COLO829 (cell line): Measurements from ENCODE around the gene ANKRD10.

Source experiments
- DNase-seq: peaks from one replicate; pipeline ENCODE4 v3.0.0; 2012; ENCODE audit warnings: low spot score

Gene ANKRD10

GRCh38 chr13:110885966-110886869, 28.7 kb downstream of the ANKRD10 start:
- DNase-seq = no peak

- DNase-seq = no peak
Measured at GRCh38 chr13:110885516-110885915, 29.4 kb downstream of the ANKRD10 start.

- DNase-seq = no peak
Measured at GRCh38 chr13:110884517-110884916, 30.4 kb downstream of the ANKRD10 start.

DNA sequence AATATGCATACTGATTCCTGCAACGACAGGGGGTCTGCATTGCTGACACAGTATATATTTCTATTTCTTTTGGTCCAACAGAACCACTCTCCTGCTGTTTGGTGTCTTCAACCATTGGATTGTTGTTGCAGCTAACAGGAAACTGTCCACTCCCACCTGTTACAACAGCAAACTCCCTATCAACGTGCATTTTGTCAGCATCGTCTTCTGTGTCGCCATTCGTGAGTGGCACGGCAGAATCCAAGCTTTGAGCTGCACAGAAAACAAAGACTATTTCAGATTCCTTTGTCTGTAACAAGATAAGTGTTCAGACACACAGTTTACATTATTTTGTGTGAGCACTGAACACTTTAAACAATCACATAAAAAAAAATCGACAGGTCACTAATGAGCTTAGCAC, 31.3 kb downstream of the ANKRD10 start:
- no peak for DNase-seq

DNA sequence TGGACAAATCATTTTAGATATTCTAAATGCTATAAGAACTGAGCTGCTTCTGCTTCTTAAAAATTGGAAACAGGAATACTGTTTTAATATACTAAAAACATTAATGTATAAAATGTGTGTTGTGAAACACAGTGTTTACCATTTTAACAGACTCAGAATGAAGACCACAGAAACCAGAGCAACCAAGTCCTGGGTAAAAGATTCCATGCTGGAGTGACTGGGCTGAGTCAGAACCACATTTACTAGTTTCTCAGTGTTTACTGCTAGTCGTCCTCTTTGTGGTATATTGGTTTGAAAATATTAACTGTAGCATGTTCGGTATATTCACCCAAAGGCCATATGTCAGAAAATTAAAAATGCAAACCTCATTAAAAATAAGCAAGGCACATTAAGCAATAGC, 31.9 kb downstream of the ANKRD10 start:
- DNase-seq = no peak

GRCh38 chr13:110881839-110882627, 32.8 kb downstream of the ANKRD10 start:
- no peak for DNase-seq

- DNase-seq = no peak
Measured at GRCh38 chr13:110880627-110881026, 34.2 kb downstream of the ANKRD10 start.

GRCh38 chr13:110879482-110879881, 35.4 kb downstream of the ANKRD10 start:
- no peak for DNase-seq

DNA sequence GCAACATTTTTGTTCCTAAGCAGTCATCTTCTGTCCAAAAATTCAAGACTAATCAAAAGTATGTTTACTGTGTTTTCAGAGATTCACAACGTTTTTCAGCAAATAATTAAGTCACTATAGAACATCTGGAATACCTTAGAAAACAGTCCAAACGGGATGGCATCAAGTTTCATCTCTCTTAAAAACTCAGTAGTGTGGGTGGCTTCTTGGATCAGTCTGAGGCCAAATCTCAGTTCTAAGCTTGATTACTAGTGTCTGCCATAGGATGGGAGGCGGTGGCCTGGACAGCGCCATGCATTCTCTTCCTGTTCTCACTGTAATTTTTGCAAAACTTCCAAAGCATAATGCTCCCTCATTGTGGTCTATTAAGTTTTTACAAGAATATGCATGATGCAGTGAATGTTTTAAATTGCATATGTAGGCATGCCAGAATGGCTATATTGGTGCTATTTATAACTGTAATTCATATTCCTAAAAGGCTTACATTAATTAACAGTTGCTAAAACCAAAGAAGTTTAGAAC, 37.1 kb downstream of the ANKRD10 start:
- DNase-seq = no peak

DNA sequence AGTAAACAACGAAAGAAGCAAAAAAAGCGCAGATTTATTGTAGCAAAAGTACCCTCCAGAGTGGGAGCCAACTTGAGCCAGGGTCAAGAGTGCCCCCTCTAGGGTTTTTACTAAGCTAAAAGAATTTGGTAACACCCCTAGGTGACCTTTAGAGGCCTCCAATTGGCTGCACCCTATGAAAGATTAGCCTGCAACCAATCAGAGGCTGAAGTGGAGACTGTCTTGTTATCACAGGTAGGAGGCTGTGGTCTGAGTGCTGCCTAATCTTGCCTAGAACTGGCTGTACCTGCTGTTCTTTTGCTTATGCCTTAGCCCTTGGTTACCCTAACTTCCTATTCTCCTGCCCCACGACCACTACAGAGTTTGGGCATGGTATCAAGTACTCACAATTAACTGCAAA, 38.3 kb downstream of the ANKRD10 start:
- DNase-seq = no peak

- no peak for DNase-seq
Measured at GRCh38 chr13:110875241-110875640, 39.6 kb downstream of the ANKRD10 start.

DNA sequence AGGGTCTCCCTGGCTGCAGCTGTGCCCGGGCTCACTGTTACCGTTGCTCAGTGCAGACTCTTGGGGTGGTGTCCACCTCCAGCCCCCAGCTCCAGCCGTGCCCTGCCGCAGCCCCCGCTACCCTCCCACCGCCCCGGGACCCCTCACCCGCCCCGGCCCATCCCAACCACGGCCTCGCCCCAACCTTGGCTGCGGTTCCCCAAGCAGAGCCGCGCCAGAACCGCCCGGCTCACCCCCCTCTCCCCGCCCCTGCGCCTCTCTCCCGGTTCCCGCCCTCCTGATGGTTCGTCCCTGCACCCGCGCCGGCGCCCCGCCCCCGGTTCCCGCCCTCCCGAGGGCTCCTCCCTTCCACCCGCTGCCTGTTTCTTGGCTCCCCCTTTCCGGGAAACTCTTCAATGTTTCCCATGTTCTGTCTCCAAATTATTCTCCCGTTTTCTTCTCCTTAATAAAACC, 40.3 kb downstream of the ANKRD10 start:
- peak; percentile 66 for DNase-seq

DNA sequence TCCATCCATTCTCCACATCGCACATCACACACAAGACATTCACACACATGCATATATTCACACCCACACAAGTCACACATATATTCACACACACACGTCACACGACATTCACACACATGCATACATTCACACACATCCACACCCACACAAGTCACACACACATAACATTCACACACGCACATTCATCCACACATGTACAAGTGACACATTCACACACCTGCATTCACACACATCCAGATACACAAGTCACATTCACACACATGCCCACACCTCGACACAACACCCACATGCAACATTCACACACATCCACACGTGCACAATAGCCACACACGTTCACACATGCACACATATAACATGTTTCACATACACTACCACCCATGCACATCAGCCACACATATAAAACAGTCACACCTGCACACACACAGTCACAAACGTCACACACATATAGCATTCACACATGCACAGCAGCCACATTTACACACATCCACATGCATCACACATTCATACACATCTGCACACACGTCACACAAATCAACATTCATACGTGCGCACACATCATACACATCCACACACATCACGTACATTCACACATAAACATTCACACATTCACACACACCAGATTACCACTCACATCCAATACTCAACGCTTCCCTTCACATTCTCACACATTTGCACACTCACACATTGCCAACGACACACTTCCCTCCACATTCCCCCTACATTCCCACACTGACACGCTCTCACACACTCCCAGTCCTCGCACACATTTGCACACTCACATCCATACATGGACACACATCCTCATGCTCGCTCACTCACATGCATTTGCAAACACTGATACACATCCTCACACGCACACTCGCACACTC, 41.0 kb downstream of the ANKRD10 start:
- DNase-seq = no peak

DNA sequence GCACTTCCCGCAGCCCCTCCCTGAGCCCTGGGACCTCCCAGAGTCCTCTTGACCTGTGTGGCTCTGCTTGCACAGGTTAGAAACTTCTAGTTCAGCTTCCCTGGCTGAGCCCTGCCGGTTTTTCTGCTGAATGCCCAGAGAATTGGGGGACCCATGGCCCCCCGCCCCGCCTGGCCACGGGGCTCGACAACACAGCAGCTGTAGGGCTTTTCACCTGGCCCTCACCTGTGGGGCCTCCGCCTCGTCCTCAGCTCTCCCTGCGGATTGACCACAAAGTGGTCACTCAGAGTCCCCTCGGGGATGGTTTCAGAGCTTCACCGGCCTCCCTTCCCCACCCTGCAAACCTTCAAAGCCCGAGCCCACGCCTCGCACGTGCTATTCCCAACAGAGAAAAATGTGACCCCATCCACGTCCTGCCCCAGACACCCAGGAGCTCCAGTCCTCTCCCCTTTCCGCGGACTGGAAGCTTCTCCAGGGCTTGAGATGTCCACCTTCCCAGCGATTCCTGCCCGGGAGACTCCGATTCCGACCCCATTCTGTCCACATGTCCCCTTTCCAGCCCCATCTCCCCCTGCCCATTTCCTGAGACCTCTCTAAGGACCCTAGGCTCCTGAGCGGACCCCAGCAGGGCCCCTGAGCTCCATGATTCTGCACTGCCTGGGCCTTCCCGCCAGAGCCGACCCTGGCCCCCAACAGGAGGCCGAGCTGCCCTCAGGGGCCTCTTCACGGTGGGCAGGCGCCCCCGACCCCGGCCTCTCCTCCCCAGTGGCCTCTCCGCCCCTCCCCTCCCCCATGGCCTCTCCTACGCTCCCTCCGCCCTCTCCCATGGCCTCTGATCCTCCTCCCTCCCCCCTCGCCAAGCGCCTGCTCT, 41.9 kb downstream of the ANKRD10 start:
- no peak for DNase-seq

GRCh38 chr13:110872034-110872767, 42.7 kb downstream of the ANKRD10 start:
- no peak for DNase-seq

DNA sequence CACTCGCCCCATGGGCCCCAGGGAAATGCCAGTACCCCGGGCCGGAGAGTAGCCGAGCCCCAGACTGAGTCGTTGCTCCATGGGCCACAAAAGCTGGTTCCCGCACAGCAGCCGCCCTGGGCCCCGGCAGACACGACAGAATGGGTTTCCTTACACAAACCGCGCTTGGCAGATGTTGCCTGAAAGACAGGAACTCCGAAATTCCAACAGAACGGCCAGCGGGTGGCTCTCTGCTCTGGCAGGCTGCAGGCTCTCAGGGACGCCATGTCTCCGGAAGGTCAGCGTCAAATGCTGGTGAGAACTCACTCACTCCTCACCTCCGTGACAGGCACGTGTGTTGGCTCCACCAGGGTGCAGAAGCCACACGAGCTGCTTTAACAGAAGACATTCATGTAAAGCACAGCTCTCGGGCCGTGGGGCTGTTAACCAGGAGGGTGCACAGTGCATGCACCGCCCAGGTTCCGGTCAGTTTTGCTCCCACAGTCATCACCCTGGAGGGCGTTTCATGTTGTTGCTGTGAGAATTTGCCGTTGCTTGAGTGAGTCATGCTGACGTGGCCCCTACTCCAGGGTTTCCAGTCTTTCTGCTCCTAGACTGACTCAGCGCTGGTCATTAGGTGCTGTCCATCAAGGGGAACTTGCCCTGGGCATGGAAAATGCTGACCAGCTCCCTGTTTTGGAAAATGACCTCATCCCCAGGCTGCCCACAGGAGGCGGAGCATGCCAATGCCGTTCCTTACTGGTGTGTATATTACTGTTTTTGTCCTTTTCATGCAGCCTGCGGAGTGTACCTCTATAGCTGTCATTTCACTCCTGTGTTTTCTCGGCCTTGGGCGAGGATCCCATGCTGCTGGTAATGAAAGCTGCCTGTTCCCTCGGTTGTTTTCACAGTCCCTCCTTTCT, 44.8 kb downstream of the ANKRD10 start:
- peak; percentile 99 for DNase-seq

- DNase-seq = no peak
Measured at GRCh38 chr13:110869231-110869804, 45.6 kb downstream of the ANKRD10 start.

- DNase-seq = no peak
Measured at GRCh38 chr13:110868720-110869119, 46.1 kb downstream of the ANKRD10 start.

GRCh38 chr13:110867380-110867779, 47.5 kb downstream of the ANKRD10 start:
- no peak for DNase-seq
